GM21723 (cell line): ENCODE measurements around the gene BHMT.
"Not testable (repeated sequence)": the region's sequence is repeated elsewhere in the genome, so short reads cannot be mapped to it uniquely, and the experiment has no call there.

Experiments used
- ATAC-seq: cut with Tn5 transposase; IDR thresholded peaks from one replicate; pipeline ENCODE4 v1.9.1; 2021; ENCODE audit warnings: mild to moderate bottlenecking, moderate library complexity; ENCODE audit not compliant: unreplicated experiment

Gene BHMT

DNA sequence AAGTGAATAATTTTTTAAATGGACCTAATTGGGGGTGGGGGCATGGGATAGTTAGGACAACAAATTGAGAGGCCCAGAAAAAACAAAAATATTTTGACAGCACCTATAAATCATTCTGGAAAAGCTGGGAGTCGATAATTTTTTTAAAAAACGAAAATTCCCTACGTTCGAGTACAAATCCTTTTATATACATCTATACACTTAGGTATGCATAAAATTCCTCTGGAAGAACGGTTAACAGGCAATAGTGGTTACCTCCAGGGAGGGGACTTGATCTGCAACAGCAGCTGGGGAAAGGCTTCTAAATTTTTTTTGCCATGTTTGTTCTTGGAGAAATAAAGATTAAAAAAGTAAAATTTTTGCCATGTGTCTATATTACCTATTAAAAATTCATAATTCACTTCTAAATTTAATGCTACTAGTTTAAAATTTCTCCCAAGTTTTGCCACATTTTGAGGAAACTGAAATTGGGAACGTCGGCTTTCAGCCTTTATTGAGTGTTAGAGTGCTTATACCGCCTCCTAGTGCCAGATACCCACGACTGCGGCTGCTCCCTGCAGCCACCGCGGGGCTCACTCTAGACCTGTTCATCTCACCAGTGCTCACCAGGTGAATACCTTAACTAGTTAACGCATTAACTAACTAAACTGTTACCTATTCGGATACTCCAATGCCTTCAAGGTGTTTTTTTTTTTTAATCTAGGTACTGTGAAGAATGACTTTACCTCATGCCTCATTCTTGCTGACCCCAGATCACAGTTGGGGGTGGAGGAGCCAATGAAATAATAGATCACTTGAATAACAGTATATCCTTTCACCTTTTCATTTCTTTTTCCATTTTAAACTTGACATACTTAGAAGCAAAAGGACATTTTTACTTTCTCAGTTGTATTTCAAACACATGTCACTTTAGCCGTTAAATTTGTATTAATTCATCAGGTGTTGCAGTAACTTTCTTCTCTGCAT lies 1.8 kb upstream of the BHMT start:
- no peak for ATAC-seq

DNA sequence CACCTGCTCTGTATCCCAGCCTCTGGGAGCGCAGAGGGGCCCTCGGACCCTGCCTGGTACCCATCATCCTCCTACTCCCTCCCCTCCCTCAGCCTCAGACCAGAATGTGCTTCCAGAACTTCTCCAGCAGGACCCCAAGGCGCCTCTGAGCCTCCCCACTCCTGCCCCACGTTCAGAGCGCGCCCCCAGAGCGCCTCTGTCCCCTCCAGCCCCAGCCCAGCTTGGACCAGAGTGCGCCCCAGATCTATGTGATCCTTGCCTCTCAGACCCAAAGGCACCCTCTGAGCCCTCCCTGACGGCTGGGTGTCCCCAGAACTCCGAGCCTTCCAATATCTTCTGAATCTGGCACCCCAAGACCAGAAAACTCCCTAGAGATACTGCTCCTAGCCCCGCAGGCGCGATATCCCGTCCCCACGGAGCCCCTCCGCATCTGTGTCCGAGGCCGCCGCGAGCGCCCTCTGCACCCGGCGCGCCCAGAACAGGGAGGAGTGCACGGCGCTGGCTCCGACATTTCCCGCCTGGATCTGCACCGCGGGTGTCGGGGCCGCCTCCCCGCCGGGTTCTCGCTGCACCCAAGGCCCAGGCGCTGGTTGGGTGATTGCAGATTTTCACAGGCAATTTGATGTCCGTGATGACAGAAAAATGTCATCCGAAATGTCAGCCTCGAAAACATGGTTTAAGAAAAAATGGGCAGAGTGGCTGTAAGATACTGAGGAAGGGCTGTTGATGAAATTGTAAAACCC lies 522 bp downstream of the BHMT start:
- ATAC-seq: no peak

DNA sequence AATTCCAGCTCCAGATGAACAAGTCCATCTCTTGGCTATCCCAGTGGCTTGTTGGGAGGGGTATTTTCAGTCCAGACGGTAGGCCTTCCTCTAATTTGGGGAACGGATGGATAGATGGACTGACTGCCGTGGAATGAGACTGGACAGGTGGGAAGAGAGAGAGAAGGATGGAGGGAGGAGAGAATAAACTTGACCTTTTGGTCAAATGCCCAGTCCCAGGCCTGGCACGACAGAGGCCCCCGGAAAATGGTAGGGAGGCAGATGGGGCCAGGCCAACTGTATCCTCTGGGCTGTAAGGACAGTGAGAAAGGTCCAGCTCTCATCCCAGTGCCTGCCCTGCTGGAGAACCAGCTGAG lies 1.1 kb downstream of the BHMT start:
- no peak for ATAC-seq

DNA sequence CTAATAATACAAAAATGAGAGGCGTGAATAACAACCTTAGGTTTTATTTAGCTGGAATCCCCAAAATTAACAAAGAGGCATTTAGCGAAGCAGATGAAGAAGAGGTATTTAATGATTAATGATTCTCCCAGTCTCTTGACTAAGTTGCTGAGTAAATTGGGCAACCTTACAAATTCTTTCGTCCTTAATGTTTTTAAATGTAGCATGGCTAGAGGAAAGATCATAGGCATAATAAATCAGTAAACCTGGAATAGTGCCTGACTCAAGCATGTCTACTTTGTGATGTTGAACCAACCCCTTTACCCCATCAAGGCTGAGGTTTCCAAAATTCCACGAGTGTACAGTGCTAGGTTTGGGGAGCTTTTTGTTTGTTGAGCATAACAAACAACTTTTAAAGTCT lies 7.9 kb downstream of the BHMT start:
- ATAC-seq: no peak

DNA sequence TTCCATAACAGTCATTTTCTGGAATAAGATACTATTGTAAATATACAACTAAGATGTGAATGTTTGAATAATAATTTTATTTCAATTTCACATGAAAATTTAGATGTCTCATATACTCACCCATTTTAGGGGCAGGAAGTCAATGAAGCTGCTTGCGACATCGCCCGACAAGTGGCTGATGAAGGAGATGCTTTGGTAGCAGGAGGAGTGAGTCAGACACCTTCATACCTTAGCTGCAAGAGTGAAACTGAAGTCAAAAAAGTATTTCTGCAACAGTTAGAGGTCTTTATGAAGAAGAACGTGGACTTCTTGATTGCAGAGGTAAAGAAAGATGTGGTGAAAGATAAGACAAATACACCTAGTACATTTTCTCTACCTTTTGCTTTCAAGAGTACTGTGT lies 8.6 kb downstream of the BHMT start:
- ATAC-seq: no peak

DNA sequence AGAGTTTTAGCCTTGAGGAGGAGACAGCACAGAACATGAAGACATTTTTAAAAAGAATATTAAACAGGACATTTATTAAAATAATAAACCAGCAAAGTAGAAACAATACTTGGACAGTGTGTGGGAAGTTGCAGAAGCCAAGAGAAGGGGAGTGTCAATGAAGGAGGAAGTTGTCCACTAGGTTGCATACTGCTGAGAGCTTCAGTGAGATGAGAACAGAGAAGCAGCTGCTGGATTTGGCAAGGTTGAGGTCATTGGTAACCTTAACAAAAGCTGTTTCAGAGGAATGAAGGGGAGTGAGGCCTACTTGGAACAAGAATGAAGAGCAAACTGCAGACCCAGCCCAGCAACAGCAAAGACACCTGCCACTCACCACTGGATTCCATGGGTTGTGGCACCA lies 11.4 kb downstream of the BHMT start:
- ATAC-seq: no peak

DNA sequence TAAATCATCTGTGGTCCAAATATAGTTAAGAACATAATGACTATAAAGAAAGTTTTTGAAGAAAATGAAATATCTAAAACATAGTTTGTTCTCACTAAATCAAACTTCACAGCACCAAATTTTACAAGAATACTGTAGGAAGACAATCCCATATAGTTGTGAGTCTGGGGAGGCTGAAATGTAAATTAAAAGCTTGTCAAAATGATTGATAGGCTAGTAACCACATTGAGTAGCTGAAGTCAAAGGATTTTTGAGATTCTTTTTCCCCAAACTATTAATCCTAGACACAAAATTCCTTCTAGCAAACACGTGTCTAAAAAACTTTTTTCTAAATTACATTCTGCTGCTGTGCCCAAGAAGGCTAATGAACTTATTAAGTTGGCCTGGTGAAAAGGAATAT lies 13.0 kb downstream of the BHMT start:
- ATAC-seq: no peak

DNA sequence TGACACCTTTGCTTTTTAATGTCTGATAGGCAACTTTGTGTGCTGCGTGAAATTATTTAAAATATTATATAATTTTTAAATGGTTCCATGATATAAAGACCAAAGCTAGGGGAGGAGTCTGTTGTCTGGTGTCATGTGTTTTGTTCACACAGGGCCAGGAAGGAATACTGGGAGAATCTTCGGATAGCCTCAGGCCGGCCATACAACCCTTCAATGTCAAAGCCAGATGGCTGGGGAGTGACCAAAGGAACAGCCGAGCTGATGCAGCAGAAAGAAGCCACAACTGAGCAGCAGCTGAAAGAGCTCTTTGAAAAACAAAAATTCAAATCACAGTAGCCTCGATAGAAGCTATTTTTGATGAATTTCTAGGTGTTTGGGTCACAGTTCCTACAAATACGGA lies 19.2 kb downstream of the BHMT start:
- no peak for ATAC-seq

DNA sequence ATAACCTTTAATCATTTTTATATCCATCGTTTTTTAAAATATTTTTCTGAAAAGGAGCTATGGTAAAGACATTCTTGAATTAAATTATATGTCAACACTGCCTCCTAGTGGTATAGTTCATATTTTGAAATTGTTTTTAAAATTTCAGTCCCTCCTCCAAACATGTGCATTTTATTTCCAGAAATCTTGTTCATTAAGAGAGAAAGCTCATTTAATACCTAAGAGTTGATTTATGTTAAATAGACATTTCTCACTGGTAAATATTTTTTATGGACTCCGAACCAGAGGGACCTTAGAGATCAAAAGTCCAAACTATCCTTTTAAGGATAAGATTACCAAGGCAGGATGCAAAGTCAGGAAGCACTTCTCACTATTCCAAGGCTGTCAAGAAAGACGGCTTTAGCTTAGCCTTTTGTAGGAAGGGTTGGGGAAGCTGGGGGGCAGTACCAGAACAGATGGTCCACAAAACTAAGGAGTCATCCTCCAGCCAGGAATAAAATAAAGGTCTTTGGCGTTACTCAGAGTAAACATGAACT lies 21.6 kb downstream of the BHMT start:
- ATAC-seq: no peak

DNA sequence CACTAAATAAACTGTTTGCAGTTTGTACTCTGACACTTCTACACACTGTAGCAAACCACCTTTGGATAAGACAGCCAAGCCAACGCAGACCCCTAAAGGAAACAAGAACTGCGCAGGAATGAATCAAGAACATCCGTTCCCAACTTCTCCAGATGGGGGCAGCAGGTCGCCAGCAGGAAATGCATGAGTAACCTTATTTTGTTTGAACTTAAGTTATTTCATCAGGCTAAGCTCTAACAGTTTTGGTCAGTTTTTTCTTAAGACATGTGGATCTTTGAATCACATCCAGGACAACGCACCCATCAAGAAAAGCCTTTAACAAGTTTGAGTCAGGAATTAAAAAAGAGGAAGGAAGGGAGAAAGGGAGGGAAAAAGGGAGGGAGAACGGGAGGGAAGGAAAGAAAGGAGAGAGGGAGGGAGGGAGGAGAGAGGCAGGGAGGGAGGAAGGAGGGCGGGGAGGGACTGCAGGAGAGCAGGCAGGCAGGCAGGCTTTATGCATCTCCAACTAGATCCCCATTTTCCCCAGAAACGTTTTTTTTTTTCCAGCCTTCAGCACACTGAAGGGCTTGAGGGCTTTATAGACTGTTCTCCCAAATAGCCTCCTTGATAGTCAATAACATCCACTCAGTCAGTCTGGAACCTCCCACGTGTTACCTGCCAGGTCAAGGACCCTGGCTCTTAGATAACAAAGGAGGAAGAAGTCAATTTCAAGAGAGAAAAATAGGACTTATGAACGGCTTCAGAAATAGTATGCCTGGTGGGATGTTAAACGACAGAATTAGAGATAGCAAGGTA lies 22.2 kb downstream of the BHMT start:
- ATAC-seq: peak; percentile 56

DNA sequence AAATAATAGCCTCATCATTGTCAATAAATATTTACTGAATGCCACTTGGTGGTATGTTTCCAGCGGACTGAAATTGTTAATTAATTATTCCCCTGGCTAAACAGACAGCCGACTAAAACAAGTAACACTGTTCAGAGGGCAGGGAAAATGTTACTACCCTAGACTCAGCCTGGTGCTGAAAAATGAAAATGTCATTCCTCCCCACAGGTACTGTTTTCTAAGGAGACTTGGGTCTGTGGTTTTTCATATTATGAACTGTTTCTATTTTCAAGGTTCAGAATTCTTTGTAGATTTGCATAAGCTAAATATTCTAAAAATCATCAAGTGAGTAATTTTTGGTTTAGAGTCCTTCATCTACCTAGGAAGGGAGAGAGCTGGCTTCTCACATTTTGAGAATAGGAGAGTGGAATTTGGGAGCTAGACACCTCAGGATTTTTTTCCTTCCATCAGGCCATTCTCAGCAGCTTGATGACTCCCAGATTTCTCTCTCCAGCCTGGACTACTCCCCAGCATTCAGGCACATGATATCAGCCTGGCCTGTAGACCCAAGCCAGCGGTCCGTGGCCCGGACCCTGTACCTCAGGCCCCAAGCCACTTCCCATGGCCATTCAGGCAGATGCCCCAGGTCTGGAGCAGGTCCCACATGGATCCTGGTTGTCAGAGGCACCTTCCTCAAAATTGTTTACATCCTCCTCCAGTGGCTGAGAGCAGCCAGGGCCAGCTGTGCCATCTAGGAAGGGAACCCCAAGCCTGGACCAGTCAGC lies 24.4 kb downstream of the BHMT start:
- ATAC-seq: peak; percentile 48

DNA sequence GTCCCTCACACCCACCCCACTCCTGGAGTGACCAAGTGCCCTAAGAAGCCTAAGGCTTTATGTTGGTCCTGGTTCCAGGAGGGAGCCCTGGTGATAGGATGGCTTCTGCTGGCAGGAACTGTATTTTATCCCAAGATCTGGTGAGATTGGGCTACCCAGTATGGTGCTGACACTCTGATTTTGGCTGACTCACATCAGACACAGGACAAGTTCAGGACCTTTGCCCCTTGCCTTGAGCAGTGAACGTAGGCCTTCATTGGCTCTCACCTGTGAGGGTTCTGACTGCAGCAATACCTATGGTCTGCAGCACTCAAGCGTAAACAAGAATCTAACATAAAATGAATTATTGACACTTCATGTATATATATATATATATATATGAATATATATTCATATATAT lies 25.0 kb downstream of the BHMT start:
- ATAC-seq: no peak

DNA sequence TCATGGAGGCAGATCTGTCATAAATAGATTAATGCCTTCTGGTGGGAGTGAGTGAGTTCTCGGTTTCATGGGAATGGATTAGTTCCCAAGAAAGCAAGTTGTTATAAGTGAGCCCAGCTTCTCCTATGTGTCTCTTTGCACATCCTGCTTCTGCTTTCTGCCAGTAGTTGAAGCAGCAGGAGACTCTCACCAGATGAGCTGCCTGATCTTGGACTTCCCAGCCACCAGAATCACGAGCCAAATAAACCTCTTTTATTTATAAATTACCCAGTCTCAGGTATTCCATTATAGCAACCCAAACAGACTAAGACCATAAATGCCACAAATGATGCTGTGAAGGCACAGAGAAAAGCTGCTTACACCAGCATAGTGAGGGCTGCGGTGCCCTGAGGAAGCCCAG lies 28.9 kb downstream of the BHMT start:
- no peak for ATAC-seq

DNA sequence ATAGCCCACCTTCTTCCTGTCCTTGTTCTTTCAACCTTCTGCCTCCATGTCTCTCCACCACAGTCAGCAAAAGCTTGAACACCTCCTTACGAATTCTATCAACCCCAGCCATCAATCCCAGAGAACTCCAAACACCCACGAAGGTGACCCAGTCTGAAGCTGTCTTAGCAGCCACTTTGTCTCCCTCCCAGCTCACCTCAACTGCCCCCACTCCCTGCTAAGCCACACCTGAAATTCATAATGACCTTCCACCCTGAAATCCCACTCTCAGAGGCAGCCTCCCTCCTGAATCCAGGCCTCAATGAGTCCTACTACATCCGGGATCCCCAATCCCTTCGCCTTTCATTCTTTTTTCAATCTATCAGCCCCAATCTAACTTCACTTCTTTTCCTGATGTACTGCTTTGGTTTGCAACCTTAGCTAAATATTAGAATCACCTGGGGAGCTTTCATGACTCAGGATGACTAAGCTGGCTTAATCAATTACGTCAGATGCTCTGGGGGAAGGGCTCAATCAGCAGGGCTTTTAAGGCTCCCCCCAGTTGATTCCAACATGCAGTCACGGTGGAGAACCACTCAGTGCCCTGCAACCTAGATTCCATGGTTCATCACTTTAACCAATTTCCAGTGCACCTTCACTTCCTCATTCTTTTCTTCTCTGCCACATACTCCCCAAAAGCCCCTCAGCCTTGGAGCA lies 32.2 kb downstream of the BHMT start:
- no peak for ATAC-seq

DNA sequence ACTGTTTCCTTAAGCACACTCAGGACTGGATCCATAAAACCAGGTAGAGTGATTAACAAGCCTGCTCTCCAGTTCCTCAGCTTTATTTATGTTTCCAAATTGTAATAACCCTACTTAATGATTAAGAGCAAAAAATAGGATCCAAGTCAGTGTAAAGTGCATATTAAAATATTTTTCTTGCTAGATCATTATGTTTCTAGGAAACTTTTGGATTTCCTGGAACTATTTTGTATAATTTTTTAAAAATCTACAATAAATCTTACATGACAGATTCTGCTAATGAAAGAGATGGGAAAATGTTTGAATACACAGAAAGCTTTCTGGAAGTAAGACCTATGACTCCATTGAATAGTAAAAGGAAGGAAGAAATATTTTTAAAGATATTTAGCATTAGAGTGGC lies 35.5 kb downstream of the BHMT start:
- ATAC-seq: no peak

DNA sequence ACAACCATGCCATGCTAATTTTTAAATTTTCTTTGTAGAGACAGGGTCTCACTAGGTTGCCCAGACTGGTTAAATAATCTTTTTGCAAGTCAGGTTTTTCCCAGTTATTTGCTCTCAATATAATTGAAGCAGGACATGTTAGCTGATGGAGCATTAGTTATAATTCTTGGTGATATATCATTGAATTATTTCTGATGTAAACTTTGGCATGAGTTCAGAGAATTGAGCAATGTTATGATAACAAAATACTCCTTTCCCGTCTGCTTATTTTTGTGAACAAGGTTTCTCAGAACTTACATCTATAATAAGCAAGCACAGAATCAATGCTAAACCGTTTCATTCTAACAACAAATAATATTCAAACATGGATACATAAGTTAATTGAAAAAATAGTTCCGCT lies 37.8 kb downstream of the BHMT start:
- ATAC-seq: no peak

DNA sequence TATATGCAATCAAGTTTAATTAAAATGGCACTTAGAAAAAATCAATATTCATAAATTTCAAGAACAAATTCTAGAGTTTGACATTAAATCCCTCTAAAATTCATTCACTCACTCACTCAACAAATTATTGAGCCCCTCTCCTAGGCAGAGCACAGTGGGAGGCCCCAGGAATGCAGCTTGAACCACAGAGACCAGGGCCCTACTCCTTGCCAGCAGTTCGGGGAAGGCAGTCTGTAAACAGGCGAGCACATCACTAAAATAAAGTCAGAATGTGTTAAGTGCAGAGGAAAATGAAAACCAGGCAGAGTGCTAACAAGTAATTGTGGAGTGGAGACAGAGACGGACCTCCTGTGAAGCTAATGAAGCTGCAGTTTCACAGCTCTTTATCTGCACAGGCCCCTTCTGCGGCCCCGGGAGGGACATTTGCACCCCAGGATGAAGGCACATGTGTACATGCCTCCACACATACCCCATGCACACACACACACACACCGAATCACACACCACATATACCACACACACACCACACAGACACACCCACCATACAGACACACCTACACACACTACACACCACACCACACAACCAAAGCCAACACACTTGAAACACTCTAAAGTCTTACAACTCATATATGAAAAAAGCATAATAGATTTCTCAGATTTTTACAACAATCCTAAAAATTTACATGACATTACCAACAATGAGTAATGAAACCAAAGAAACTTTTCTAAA lies 40.5 kb downstream of the BHMT start:
- no peak for ATAC-seq

DNA sequence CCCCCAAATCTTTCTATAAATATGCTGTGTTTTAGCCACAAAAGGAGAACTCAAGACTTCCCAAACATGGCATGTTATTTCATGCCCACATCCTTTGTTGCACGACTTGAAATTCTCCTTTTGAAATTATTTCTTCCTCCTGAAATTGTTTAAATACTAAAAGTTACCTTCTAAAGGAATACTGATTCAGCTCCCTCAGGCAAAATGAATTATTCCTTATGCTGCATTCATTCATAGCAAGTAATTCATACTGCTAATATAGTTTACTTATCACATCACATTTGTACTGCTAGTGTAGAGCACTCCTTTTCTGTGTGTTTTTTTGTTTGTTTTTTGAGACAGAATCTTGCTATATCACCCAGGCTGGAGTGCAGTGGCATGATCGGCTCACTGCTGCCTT lies 45.7 kb downstream of the BHMT start:
- ATAC-seq: no peak

DNA sequence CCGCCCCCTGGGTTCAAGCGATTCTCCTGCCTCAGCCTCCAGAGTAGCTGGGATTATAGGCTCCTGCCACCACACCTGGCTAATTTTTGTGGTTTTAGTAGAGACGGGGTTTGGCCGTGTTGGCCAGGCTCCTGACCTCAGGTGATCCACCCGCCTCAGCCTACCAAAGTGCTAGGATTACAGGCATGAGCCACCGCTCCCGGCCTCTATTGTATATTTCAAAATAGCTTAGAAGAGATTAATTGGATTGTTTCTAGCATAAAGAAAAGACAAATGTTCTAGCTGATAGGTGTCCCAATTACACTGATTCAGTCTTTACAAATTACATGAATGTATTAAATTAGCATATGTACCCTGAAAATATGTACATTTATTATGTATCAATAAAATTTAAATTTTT lies 50.0 kb downstream of the BHMT start:
- ATAC-seq: not testable (repeated sequence)
